ENCODE measurements around the gene SIK3. TPM values are rescaled to one million over a fixed set of nuclear protein-coding genes. Genes with fewer than 3 reads are reported as not detected.
A peak's percentile ranks its signal among the peaks of the same experiment; 100 is the strongest.
"Not testable (repeated sequence)": the region's sequence is repeated elsewhere in the genome, so short reads cannot be mapped to it uniquely, and the experiment has no call there.

SIK3 gene
- total RNA-seq, 1 donor from 2014 or later = 32.9 TPM

GRCh38 chr11:117054382-117054781, 43.8 kb downstream of the SIK3 start:
- no peaks in the 10 kb centered on the region for H3K36me3 ChIP-seq
- TF ChIP-seq CTCF (IDR thresholded peaks at IDR 0.05) = no peak
- intact Hi-C loops (cut with DNase I) = no loop called here
- DNase-seq = no peak
- no peak for ATAC-seq
- no peak overlapping the region for H3K27ac ChIP-seq
- H3K4me1 ChIP-seq = peaks cover 9% of the 10 kb centered on the region
- no peak overlapping the region for H3K4me3 ChIP-seq
- no peaks in the 10 kb centered on the region for H3K9me3 ChIP-seq
- H3K27me3 ChIP-seq (ENCODE audit: low read depth) = no peaks in the 10 kb centered on the region

GRCh38 chr11:117052196-117053149, 45.8 kb downstream of the SIK3 start:
- H3K27me3 ChIP-seq (ENCODE audit: low read depth) = no peaks in the 10 kb centered on the region
- H3K9me3 ChIP-seq = no peaks in the 10 kb centered on the region
- TF ChIP-seq CTCF (IDR thresholded peaks at IDR 0.05) = no peak
- no peak overlapping the region for H3K4me3 ChIP-seq
- ATAC-seq (no peak), DNase-seq (no peak)
- H3K4me1 ChIP-seq = no peaks in the 10 kb centered on the region
- H3K36me3 ChIP-seq = no peaks in the 10 kb centered on the region
- intact Hi-C loops (cut with DNase I) = no loop called here
- no peak overlapping the region for H3K27ac ChIP-seq

GRCh38 chr11:117050121-117050520, 48.1 kb downstream of the SIK3 start:
- H3K27ac ChIP-seq; intact Hi-C loops (cut with DNase I); H3K36me3 ChIP-seq; DNase-seq; H3K27me3 ChIP-seq (ENCODE audit: low read depth); H3K9me3 ChIP-seq; ATAC-seq; H3K4me3 ChIP-seq: not testable (repeated sequence)
- H3K4me1 ChIP-seq = peaks cover 11% of the 10 kb centered on the region

GRCh38 chr11:117046627-117047026, 51.6 kb downstream of the SIK3 start:
- H3K4me3 ChIP-seq; H3K36me3 ChIP-seq; DNase-seq; ATAC-seq; intact Hi-C loops (cut with DNase I); H3K27me3 ChIP-seq (ENCODE audit: low read depth); H3K9me3 ChIP-seq; H3K27ac ChIP-seq: not testable (repeated sequence)
- peaks cover 32% of the 10 kb centered on the region for H3K4me1 ChIP-seq

GRCh38 chr11:117045956-117046355, 52.3 kb downstream of the SIK3 start:
- Histone ChIP-seq H3K4me3 (no peak overlapping the region), H3K27ac (no peak overlapping the region), H3K27me3 (ENCODE audit: low read depth) (no peaks in the 10 kb centered on the region), H3K36me3 (no peaks in the 10 kb centered on the region), H3K9me3 (no peaks in the 10 kb centered on the region), H3K4me1 (peaks cover 34% of the 10 kb centered on the region)
- no peak for TF ChIP-seq CTCF (IDR thresholded peaks at IDR 0.05)
- intact Hi-C loops (cut with DNase I) = no loop called here
- DNase-seq (no peak), ATAC-seq (peak; percentile 80 to 83)

GRCh38 chr11:117045196-117045595, 53.0 kb downstream of the SIK3 start:
- H3K36me3 ChIP-seq = no peaks in the 10 kb centered on the region
- intact Hi-C loops (cut with DNase I) = no loop called here
- no peak overlapping the region for H3K4me3 ChIP-seq
- H3K9me3 ChIP-seq = no peaks in the 10 kb centered on the region
- H3K4me1 ChIP-seq = peaks cover 34% of the 10 kb centered on the region
- no peaks in the 10 kb centered on the region for H3K27me3 ChIP-seq (ENCODE audit: low read depth)
- H3K27ac ChIP-seq = no peak overlapping the region
- DNase-seq (no peak), ATAC-seq (peak; percentile 57 to 71)
- TF ChIP-seq CTCF (IDR thresholded peaks at IDR 0.05) = no peak

All from lower lobe of right lung (tissue), 2 donors.